A549 (cell line): ENCODE measurements around the gene UNC5C. TPM values are rescaled to one million over a fixed set of nuclear protein-coding genes. Genes with fewer than 3 reads are reported as not detected.

Experiments
- ATAC-seq, 2 experiments: fragments of 200-7000 bp in 1 of 2; fragments of >200 bp in 1 of 2; cut with Nextera tagmentation in 1 of 2; cut with Tn5 transposase in 1 of 2; 3 replicates each; pipeline versions ENCODE4 v1.8.0 to v1.9.1; 2018 to 2020; ENCODE audit warnings: mild to moderate bottlenecking in 1 of 2, moderate library complexity in 1 of 2
- CTCF ChIA-PET: fragments of 300-600 bp; sonication (Branson Sonifier 250); formaldehyde crosslinking; extraction: SDS; loops from one replicate; lab custom pipeline; 2021; ENCODE audit warnings: antibody characterized with exemption, inconsistent platforms; lab: Yijun Ruan, JAX
- POLR2A ChIA-PET: fragments of 350-600 bp; formaldehyde crosslinking; extraction: SDS; loops from one replicate; lab custom pipeline; 2021; ENCODE audit warnings: antibody characterized with exemption, inconsistent platforms; lab: Yijun Ruan, JAX
- DNase-seq, 2 experiments: peaks; one replicate each; pipeline versions ENCODE4 v3.0.0 to v3.0.0-alpha.2; 2011 to 2016; ENCODE audit warnings: low read depth in 1 of 2, low spot score in 1 of 2
- FAIRE-seq: peaks from 2 replicates; lab custom pipeline; 2011; peaks lifted over from hg19 to GRCh38; lab: Jason Lieb, UNC
- H3K27ac ChIP-seq, 2 experiments: fragments of >200 bp; sonication (Bioruptor Twin); formaldehyde crosslinking; 3 replicates each; pipeline ENCODE4 v1.5.1; 2016 to 2017
- H3K4me1 ChIP-seq: fragments of >200 bp; sonication (Bioruptor Twin); formaldehyde crosslinking; 3 replicates; pipeline ENCODE4 v1.6.1; 2016
- H3K4me2 ChIP-seq: fragments of >200 bp; sonication (Bioruptor Twin); formaldehyde crosslinking; 3 replicates; pipeline ENCODE4 v1.6.1; 2016
- H3K4me3 ChIP-seq: fragments of >200 bp; sonication (Bioruptor Twin); formaldehyde crosslinking; 3 replicates; pipeline ENCODE4 v1.5.1; 2016
- H3K9me3 ChIP-seq: fragments of >200 bp; sonication (Bioruptor Twin); formaldehyde crosslinking; 3 replicates; pipeline ENCODE4 v1.6.1; 2016
- BHLHE40 ChIP-seq: IDR thresholded peaks from 2 replicates; pipeline ENCODE4 v1.6.1; 2012; ENCODE audit warnings: low read depth, low read length, inconsistent platforms
- CBX8 ChIP-seq: fragments of 200-600 bp; sonication (generic); IDR thresholded peaks from 2 replicates; pipeline ENCODE4 v1.6.1; 2016
- CHD2 ChIP-seq: fragments of 150-350 bp; IDR thresholded peaks from 2 replicates; pipeline ENCODE4 v1.6.1; 2014; ENCODE audit warnings: low read length; ENCODE audit not compliant: partially characterized antibody
- EHF ChIP-seq: fragments of 250-450 bp; sonication (Bioruptor Pico); IDR thresholded peaks from 2 replicates; pipeline ENCODE4 v1.5.0; 2020; ENCODE audit warnings: mild to moderate bottlenecking
- ESRRA ChIP-seq: fragments of 150-350 bp; IDR thresholded peaks from 2 replicates; pipeline ENCODE4 v1.6.1; 2014; ENCODE audit warnings: mild to moderate bottlenecking, low read length, borderline replicate concordance
- FOSB ChIP-seq: fragments of 250-450 bp; sonication (Bioruptor Pico); IDR thresholded peaks from 2 replicates; pipeline ENCODE4 v1.5.0; 2020; ENCODE audit warnings: mild to moderate bottlenecking, moderate library complexity
- FOXS1 ChIP-seq: fragments of 250-450 bp; sonication (Bioruptor Pico); IDR thresholded peaks from 2 replicates; pipeline ENCODE4 v1.5.0; 2020; ENCODE audit warnings: mild to moderate bottlenecking, moderate library complexity
- HDAC2 ChIP-seq: fragments of 200-600 bp; sonication (generic); IDR thresholded peaks from 2 replicates; pipeline ENCODE4 v1.6.1; 2016
- HEYL ChIP-seq: fragments of 250-450 bp; sonication (Bioruptor Pico); IDR thresholded peaks from 2 replicates; pipeline ENCODE4 v1.8.0; 2021; ENCODE audit warnings: mild to moderate bottlenecking, moderate library complexity
- HOXB5 ChIP-seq: fragments of 250-450 bp; sonication (Bioruptor Pico); IDR thresholded peaks from 2 replicates; pipeline ENCODE4 v1.5.0; 2020; ENCODE audit warnings: mild to moderate bottlenecking, moderate library complexity
- JUNB ChIP-seq: fragments of >200 bp; sonication (Bioruptor Twin); formaldehyde crosslinking; IDR thresholded peaks from 2 replicates; pipeline ENCODE4 v1.6.1; 2016
- NR3C1 ChIP-seq: fragments of >200 bp; sonication (Bioruptor Twin); formaldehyde crosslinking; IDR thresholded peaks from 3 replicates; pipeline ENCODE4 v1.6.1; 2017
- PHF8 ChIP-seq: fragments of 200-600 bp; sonication (generic); IDR thresholded peaks from 2 replicates; pipeline ENCODE4 v1.6.1; 2016; ENCODE audit warnings: low read depth, mild to moderate bottlenecking, antibody characterized with exemption, moderate library complexity, borderline replicate concordance
- POLR2A ChIP-seq: IDR thresholded peaks from 2 replicates; pipeline ENCODE4 v1.6.1; 2012; ENCODE audit warnings: mild to moderate bottlenecking, low read length
- RAD21 ChIP-seq, 2 experiments: fragments of >200 bp in 1 of 2; sonication (Bioruptor Twin) in 1 of 2; formaldehyde crosslinking in 1 of 2; IDR thresholded peaks in 1 of 2; conservative IDR thresholded peaks in 1 of 2; 2 replicates in 1 of 2; 3 replicates in 1 of 2; pipeline ENCODE4 v1.6.1; 2012 to 2018; ENCODE audit warnings: inconsistent platforms in 1 of 2
- RARB ChIP-seq: fragments of 250-450 bp; sonication (Bioruptor Pico); IDR thresholded peaks from 2 replicates; pipeline ENCODE4 v1.8.0; 2021; ENCODE audit warnings: mild to moderate bottlenecking, moderate library complexity
- RCOR1 ChIP-seq: fragments of 150-350 bp; IDR thresholded peaks from 2 replicates; pipeline ENCODE4 v1.6.1; 2014; ENCODE audit warnings: antibody characterized with exemption, low read length, low read depth
- TP53 ChIP-seq: fragments of 250-450 bp; sonication (Bioruptor Pico); IDR thresholded peaks from 2 replicates; pipeline ENCODE4 v1.5.0; 2021; ENCODE audit warnings: mild to moderate bottlenecking, moderate library complexity
- ZC3H11A ChIP-seq: fragments of 450-650 bp; IDR thresholded peaks from 2 replicates; pipeline ENCODE4 v1.6.1; 2014; ENCODE audit warnings: antibody characterized with exemption, mild to moderate bottlenecking
- ZNF302 ChIP-seq: fragments of 250-450 bp; sonication (Bioruptor Pico); IDR thresholded peaks from 2 replicates; pipeline ENCODE4 v1.9.0; 2021; ENCODE audit warnings: inconsistent platforms, mild to moderate bottlenecking, moderate library complexity
- WGBS: methylation state at CpG from one replicate; pipeline ENCODE4 v1.1.6; 2017; ENCODE audit errors: missing lambda C conversion rate; 5-methylcytosine and 5-hydroxymethylcytosine counted together
- polyA plus RNA-seq, 4 experiments: library from polyadenylated mRNA; depleted of rRNA in 3 of 4; stranded (reverse); fragments of >200 nt; fragmentation: RNase III in 1 of 4; extraction: RNeasy Plus Mini Kit Qiagen cat#74134 plus additional on column Dnase treatment in 1 of 4; gene quantifications; 2 replicates in 3 of 4; 3 replicates in 1 of 4; pipeline ENCODE4 v1.2.3, GENCODE V29; 2011 to 2017
- TF ChIP-seq, protein P1 (sequence below): fragments of 250-450 bp; sonication (Bioruptor Pico); IDR thresholded peaks from 2 replicates; pipeline ENCODE4 v1.5.0; 2021; ENCODE audit warnings: mild to moderate bottlenecking, moderate library complexity, borderline replicate concordance
- TF ChIP-seq, protein P2 (sequence below): fragments of 250-450 bp; sonication (Bioruptor Pico); IDR thresholded peaks from 2 replicates; pipeline ENCODE4 v1.5.0; 2020; ENCODE audit warnings: low read depth, mild to moderate bottlenecking, moderate library complexity

UNC5C gene
- polyA plus RNA-seq, 2 of the 4 experiments (the other 2 are of a cell fraction), result 0.13 TPM; not detected in 1

GRCh38 chr4:95318044-95318443 is 230.7 kb downstream of the UNC5C start:
- ATAC-seq, result no peak
- Histone ChIP-seq H3K9me3 (no peaks in the 10 kb centered on the region), H3K4me3 (no peak overlapping the region), H3K4me2 (no peak overlapping the region), H3K27ac (no peak overlapping the region), H3K4me1 (no peaks in the 10 kb centered on the region)
- no peak for TF ChIP-seq HOXB5
- no peak for FAIRE-seq
- no peak for DNase-seq
- 73% methylated on average over 3 of the region's 3 CpGs for WGBS
- POLR2A ChIA-PET, result no interaction called here
- CTCF ChIA-PET, result no interaction called here

DNA sequence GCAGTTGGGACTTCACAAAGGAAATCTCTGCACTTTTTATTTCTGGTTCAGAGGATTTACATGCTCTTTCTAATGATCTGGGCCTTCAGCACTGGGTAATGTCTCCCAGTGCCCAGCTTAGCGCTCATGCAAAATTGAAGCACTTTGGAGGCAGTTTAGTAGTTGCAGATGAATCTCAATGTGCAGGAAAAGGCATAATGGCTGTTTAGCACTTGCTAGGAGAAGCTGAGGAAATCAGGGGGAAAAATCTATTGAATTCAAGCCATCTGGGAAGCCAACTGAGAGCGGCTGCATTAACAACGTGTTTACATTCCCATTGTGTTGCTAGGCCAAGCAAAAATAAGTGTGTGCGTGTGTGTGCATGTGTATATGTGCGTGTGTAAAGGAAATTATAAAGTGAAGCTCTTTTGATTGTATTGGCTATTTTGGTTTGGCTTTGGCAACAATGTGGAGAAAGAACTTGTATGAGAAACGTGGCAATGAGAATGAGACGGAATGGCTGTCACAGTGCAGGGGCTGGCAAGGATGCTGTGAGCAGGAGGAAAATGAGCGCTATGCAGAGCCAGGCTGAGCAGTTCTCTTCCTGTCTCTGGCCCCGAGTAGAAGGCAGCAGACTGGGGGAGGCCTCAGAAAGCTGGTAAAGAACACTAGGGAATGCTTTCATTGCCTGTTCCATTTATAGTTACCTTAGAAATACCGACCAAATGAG is 231.5 kb downstream of the UNC5C start:
- no peak for TF ChIP-seq TP53 (CRISPR knock-in tag)
- TF ChIP-seq, protein P1, sequence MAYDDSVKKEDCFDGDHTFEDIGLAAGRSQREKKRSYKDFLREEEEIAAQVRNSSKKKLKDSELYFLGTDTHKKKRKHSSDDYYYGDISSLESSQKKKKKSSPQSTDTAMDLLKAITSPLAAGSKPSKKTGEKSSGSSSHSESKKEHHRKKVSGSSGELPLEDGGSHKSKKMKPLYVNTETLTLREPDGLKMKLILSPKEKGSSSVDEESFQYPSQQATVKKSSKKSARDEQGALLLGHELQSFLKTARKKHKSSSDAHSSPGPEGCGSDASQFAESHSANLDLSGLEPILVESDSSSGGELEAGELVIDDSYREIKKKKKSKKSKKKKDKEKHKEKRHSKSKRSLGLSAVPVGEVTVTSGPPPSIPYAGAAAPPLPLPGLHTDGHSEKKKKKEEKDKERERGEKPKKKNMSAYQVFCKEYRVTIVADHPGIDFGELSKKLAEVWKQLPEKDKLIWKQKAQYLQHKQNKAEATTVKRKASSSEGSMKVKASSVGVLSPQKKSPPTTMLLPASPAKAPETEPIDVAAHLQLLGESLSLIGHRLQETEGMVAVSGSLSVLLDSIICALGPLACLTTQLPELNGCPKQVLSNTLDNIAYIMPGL, result no peak
- no peak for TF ChIP-seq RAD21 (conservative IDR thresholded peaks at IDR 0.05 in 1 of 2, IDR thresholded peaks at IDR 0.05 in 1 of 2)
- no peak for TF ChIP-seq ZNF302 (CRISPR knock-in tag)
- TF ChIP-seq HEYL (CRISPR knock-in tag), result no peak
- TF ChIP-seq, protein P2, sequence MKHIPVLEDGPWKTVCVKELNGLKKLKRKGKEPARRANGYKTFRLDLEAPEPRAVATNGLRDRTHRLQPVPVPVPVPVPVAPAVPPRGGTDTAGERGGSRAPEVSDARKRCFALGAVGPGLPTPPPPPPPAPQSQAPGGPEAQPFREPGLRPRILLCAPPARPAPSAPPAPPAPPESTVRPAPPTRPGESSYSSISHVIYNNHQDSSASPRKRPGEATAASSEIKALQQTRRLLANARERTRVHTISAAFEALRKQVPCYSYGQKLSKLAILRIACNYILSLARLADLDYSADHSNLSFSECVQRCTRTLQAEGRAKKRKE (CRISPR knock-in tag), result no peak
- no peak for TF ChIP-seq JUNB
- TF ChIP-seq CHD2, result no peak
- TF ChIP-seq NR3C1, result no peak
- TF ChIP-seq, all 56 proteins: peak for 0
- no peak for ATAC-seq
- ChIA-PET CTCF (interaction anchor here (0.6 kb wide), 1 partner anchor 18 kb away, joined by 3 read pairs; no protein-coding TSS in a partner anchor), POLR2A (no interaction called here)
- no peak for DNase-seq
- no peak for FAIRE-seq
- H3K27ac ChIP-seq, result no peak overlapping the region
- no peak overlapping the region for H3K4me2 ChIP-seq
- no peak overlapping the region for H3K4me3 ChIP-seq
- H3K9me3 ChIP-seq, result no peaks in the 10 kb centered on the region
- H3K4me1 ChIP-seq, result no peaks in the 10 kb centered on the region
- 78% methylated on average over 10 of the region's 10 CpGs for WGBS

DNA sequence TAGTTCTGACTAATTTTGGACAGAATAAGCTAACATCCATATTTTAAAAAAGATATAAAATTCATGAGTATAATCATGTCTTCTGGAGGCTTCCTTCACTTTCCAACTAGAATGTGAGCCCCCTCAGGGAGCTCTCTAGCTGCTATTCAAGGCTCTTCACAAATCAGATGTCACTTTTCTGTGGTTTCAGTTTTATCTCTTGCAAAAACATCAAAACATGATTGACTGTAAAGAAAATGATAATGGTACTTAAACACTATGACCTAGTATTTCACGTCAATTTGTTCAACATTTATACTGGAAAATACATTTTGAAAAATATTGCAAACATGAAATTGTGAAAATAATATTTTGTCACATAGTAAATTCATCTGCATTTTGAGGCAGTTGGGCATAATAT is 234.2 kb downstream of the UNC5C start:
- no peak for DNase-seq
- no peak overlapping the region for H3K4me3 ChIP-seq
- no peaks in the 10 kb centered on the region for H3K9me3 ChIP-seq
- TF ChIP-seq ZC3H11A, result no peak
- TF ChIP-seq EHF, result no peak
- no peak for TF ChIP-seq ESRRA
- TF ChIP-seq, protein P1, result no peak
- TF ChIP-seq BHLHE40, result no peak
- TF ChIP-seq RARB, result no peak
- TF ChIP-seq FOSB, result no peak
- no peak for TF ChIP-seq HDAC2
- TF ChIP-seq JUNB, result no peak
- TF ChIP-seq RCOR1, result no peak
- TF ChIP-seq POLR2A, result no peak
- TF ChIP-seq CBX8, result no peak
- TF ChIP-seq PHF8, result no peak
- no peak for TF ChIP-seq FOXS1 (CRISPR knock-in tag)
- TF ChIP-seq, all 56 proteins: peak for 0
- Histone ChIP-seq H3K27ac (no peak overlapping the region), H3K4me2 (no peak overlapping the region), H3K4me1 (no peaks in the 10 kb centered on the region)
- 90% methylated on average over 1 of the region's 1 CpG for WGBS
- POLR2A ChIA-PET, result no interaction called here
- ATAC-seq (no peak), FAIRE-seq (no peak)
- CTCF ChIA-PET, result no interaction called here
